GM12865 (cell line): ENCODE results near the gene CDH4.

Experiments
- DNase-seq: peaks from one replicate; pipeline ENCODE4 v3.0.0; 2010; ENCODE audit warnings: low read depth
- H3K4me3 ChIP-seq: 2 replicates; pipeline ENCODE4 v1.5.1; 2011; ENCODE audit warnings: mild to moderate bottlenecking, low read depth, low read length, control low read depth
- CTCF ChIP-seq: IDR thresholded peaks from 2 replicates; pipeline ENCODE4 v1.5.1; 2011; ENCODE audit warnings: low read length, control low read depth, low read depth, inconsistent platforms; ENCODE audit not compliant: insufficient read depth; ENCODE audit errors: missing control alignments

Gene CDH4

GRCh38 chr20:61601853-61602252, 349.8 kb downstream of the CDH4 start:
- no peak for TF ChIP-seq CTCF
- no peak overlapping the region for H3K4me3 ChIP-seq
- DNase-seq: no peak

- H3K4me3 ChIP-seq: no peak overlapping the region
- DNase-seq: no peak
- no peak for TF ChIP-seq CTCF
These were observed 351.7 kb downstream of the CDH4 start for GRCh38 chr20:61603715-61604114.

DNA sequence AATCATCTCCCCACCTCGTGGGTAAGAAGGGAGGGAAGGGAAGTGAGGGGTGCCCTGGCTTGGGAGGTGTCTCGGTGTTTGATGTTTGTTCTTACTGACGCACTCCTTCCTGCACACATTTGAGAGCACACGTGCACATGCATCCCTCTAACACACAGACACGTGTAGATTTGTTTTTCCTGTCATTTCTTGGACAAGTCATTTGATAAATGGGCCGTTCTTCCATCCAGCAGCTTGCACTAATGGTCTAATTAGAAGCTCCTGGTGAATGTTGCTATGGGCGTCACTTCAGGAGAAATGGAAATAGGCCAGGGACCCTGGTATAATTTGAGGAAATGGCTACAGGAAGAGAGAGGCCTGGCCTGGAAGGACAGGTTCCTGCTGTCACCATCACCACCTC, 352.5 kb downstream of the CDH4 start:
- H3K4me3 ChIP-seq: no peak overlapping the region
- TF ChIP-seq CTCF: no peak
- DNase-seq: no peak

DNA sequence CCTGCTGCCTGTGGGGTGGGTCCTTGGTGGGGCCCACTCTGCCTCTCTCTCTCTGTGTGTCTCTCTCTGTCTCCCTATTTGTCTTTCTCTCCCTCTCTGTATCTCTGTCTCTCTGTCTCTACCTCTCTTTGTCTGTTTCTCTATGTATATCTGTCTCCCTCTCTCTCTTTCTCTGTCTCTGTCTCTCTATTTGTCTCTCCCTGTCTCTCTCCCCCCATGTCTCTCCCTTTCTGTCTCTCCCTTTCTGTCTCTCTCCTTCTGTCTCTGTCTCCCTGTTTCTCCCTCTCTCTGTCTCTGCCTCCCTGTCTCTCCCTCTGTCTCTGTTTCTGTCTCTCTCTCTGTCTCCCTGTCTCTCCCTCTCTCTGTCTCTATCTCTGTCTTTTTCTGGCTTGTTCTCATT, 353.2 kb downstream of the CDH4 start:
- no peak for DNase-seq
- H3K4me3 ChIP-seq: no peak overlapping the region
- no peak for TF ChIP-seq CTCF

DNA sequence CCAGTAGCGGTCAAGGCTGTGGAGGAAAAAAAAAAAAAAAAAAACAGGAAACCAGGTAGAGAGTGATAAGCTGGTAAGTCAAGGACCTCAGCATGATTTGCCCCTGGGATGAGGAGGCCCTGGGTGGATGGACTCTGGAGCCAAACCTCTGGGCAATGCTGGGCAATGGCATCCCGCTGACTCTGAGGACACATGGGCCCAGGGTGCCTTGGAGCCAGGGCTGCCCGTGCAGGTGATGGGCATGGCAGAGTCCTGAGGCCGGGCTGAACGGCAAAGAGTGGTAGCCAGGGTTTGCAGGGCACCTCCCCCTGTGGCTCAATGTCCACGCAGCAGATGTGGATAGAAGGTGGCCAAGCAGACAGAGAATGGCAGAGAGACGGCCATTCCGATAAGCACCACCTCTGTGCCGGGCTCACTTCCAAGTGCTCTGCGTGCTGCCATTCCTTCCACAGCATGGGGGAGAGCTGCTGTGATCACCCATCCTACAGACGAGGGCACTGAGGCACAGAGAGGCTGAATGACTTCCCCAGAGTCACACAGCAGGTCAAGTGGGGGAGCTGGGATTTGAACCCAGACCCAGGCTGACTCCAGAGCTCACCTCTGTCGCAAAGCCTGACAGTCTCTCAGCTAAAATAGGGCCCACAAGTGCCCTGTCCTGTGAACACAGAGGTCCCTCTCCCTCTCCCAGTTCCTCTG, 353.9 kb downstream of the CDH4 start:
- no peak for DNase-seq
- TF ChIP-seq CTCF: no peak
- no peak overlapping the region for H3K4me3 ChIP-seq

- DNase-seq: no peak
- TF ChIP-seq CTCF: no peak
- no peak overlapping the region for H3K4me3 ChIP-seq
These were observed 356.4 kb downstream of the CDH4 start for GRCh38 chr20:61608275-61609085.
